Caco-2 (cell line): Measurements from ENCODE around the gene ZNF587B. TPM values are rescaled to one million over a fixed set of nuclear protein-coding genes. Genes with fewer than 3 reads are reported as not detected.
"Not testable (repeated sequence)": the region's sequence is repeated elsewhere in the genome, so short reads cannot be mapped to it uniquely, and the experiment has no call there.

Experiments used
- BruUV-seq: library from RNA; stranded (reverse); fragments of 400-500 nt; replicated peaks from 2 replicates; lab custom pipeline; 2021; lab: Mats Ljungman, UMichigan
- CTCF ChIA-PET: fragments of 300-600 bp; sonication (Branson Sonifier 250); formaldehyde crosslinking; loops from one replicate; lab custom pipeline; 2022; ENCODE audit warnings: antibody characterized with exemption; lab: Charles Lee
- POLR2A ChIA-PET: fragments of 300-600 bp; sonication (Branson Sonifier 250); formaldehyde crosslinking; loops from one replicate; lab custom pipeline; 2022; ENCODE audit warnings: antibody characterized with exemption; lab: Charles Lee
- DNase-seq, 2 experiments: peaks; one replicate each; pipeline versions ENCODE4 v3.0.0 to v3.0.0-alpha.2; 2020 to 2022
- H3K27me3 ChIP-seq: replicated peaks from 2 replicates; pipeline ENCODE4 v1.6.0; 2011; ENCODE audit warnings: low read length; ENCODE audit not compliant: control insufficient read depth, insufficient read depth
- H3K36me3 ChIP-seq: 2 replicates; pipeline ENCODE4 v1.5.1; 2011; ENCODE audit warnings: low read length; ENCODE audit not compliant: control insufficient read depth, insufficient read depth
- H3K4me1 ChIP-seq: fragments of 250-450 bp; sonication (Bioruptor Pico); 2 replicates; pipeline ENCODE4 v1.5.1; 2020; ENCODE audit warnings: mild to moderate bottlenecking
- H3K4me3 ChIP-seq: 2 replicates; pipeline ENCODE4 v1.5.1; 2011; ENCODE audit warnings: low read depth, mild to moderate bottlenecking, control low read depth, low read length
- H3K9me3 ChIP-seq: fragments of 250-450 bp; sonication (Bioruptor Pico); 2 replicates; pipeline ENCODE4 v1.5.1; 2020; ENCODE audit warnings: mild to moderate bottlenecking, moderate library complexity
- H3K27ac Mint-ChIP-seq: one replicate; pipeline ENCODE4 v1.8.0; 2022; ENCODE audit warnings: mixed read lengths; ENCODE audit not compliant: unreplicated experiment
- H3K27me3 Mint-ChIP-seq: one replicate; pipeline ENCODE4 v1.8.0; 2022; ENCODE audit warnings: mixed read lengths; ENCODE audit not compliant: insufficient read depth, unreplicated experiment
- H3K36me3 Mint-ChIP-seq: one replicate; pipeline ENCODE4 v1.8.0; 2022; ENCODE audit warnings: mild to moderate bottlenecking, mixed read lengths; ENCODE audit not compliant: insufficient read depth, unreplicated experiment
- H3K4me1 Mint-ChIP-seq: one replicate; pipeline ENCODE4 v1.8.0; 2022; ENCODE audit warnings: low read depth, mixed read lengths; ENCODE audit not compliant: unreplicated experiment
- H3K4me3 Mint-ChIP-seq: one replicate; pipeline ENCODE4 v1.8.0; 2022; ENCODE audit warnings: mild to moderate bottlenecking, moderate library complexity, mixed read lengths; ENCODE audit not compliant: unreplicated experiment
- H3K9me3 Mint-ChIP-seq: one replicate; pipeline ENCODE4 v1.8.0; 2022; ENCODE audit warnings: mixed read lengths; ENCODE audit not compliant: unreplicated experiment
- CTCF ChIP-seq, 2 experiments: fragments of 200-600 bp in 1 of 2; IDR thresholded peaks; 1 replicate in 1 of 2; 2 replicates in 1 of 2; pipeline versions ENCODE4 v1.5.1 to v1.8.0; 2011 to 2022; ENCODE audit warnings: antibody characterized with exemption in 1 of 2, control low read depth in 1 of 2, inconsistent platforms in 1 of 2, low read depth in 1 of 2, low read length in 1 of 2, mild to moderate bottlenecking in 1 of 2, moderate library complexity in 1 of 2; ENCODE audit not compliant: insufficient read depth in 1 of 2, severe bottlenecking in 1 of 2, unreplicated experiment in 1 of 2
- intact Hi-C: fragments of 100-400 bp; cut with micrococcal nuclease; formaldehyde crosslinking; loops from one replicate; pipeline ENCODE4 v1.10.0; 2022; ENCODE audit not compliant: unreplicated experiment
- total RNA-seq: library from RNA; stranded (reverse); gene quantifications from 2 replicates; pipeline ENCODE4 v1.2.3, GENCODE V29; 2022

ZNF587B gene
- total RNA-seq, 1 experiment from 2014 or later: 35.4 TPM

- intact Hi-C loops: loop anchor here (5.0 to 10.0 kb wide), 3 partner anchors 65 to 235 kb away; partner anchors contain the start of genes ZNF416, ZNF417 and ZNF776
- H3K27ac Mint-ChIP-seq: peak overlapping the region; percentile 99
- no peak for DNase-seq
- H3K27me3 Mint-ChIP-seq: no peaks in the 10 kb centered on the region
- TF ChIP-seq CTCF (IDR thresholded peaks at IDR 0.05; ENCODE audit: insufficient read depth in 1 of 2, low read depth in 1 of 2, low read length in 1 of 2, severe bottlenecking in 1 of 2, unreplicated experiment in 1 of 2): no peak
- ChIA-PET CTCF (no interaction called here), POLR2A (no interaction called here)
- peaks cover 9% of the 10 kb centered on the region for H3K36me3 ChIP-seq
- no peak overlapping the region for H3K4me3 ChIP-seq
- H3K4me3 Mint-ChIP-seq: peak overlapping the region; percentile 97
- H3K9me3 Mint-ChIP-seq: no peaks in the 10 kb centered on the region
- H3K36me3 Mint-ChIP-seq: peaks cover 95% of the 10 kb centered on the region
- no peaks in the 10 kb centered on the region for H3K9me3 ChIP-seq
- BruUV-seq: no TSS peak
- peaks cover 51% of the 10 kb centered on the region for H3K4me1 Mint-ChIP-seq
- peaks cover 53% of the 10 kb centered on the region for H3K4me1 ChIP-seq
- no peaks in the 10 kb centered on the region for H3K27me3 ChIP-seq
Measured at GRCh38 chr19:57812226-57812625, 17.9 kb upstream of the ZNF587B start.

GRCh38 chr19:57812975-57813820 lies 16.9 kb upstream of the ZNF587B start:
- DNase-seq, H3K27me3 Mint-ChIP-seq, H3K9me3 Mint-ChIP-seq, BruUV-seq, POLR2A ChIA-PET, CTCF ChIA-PET, H3K27me3 ChIP-seq, H3K9me3 ChIP-seq, H3K36me3 ChIP-seq: not testable (repeated sequence)
- Mint-ChIP-seq H3K27ac (peak overlapping the region; percentile 99), H3K4me3 (peak overlapping the region; percentile 97), H3K36me3 (peaks cover 85% of the 10 kb centered on the region), H3K4me1 (peaks cover 53% of the 10 kb centered on the region)
- intact Hi-C loops: loop anchor here (5.0 to 10.0 kb wide), 3 partner anchors 66 to 236 kb away; partner anchors contain the start of genes ZNF416, ZNF417 and ZNF776
- H3K4me3 ChIP-seq: peak overlapping the region; percentile 91
- H3K4me1 ChIP-seq: peaks cover 55% of the 10 kb centered on the region

- intact Hi-C loops: loop anchor here (2.0 to 10.0 kb wide), 4 partner anchors 35 to 237 kb away; partner anchors contain the start of genes ZNF416, ZNF417, ZNF587 and ZNF776
- Histone ChIP-seq H3K9me3 (no peaks in the 10 kb centered on the region), H3K36me3 (peaks cover 8% of the 10 kb centered on the region), H3K27me3 (no peaks in the 10 kb centered on the region), H3K4me1 (peaks cover 61% of the 10 kb centered on the region), H3K4me3 (peak overlapping the region; percentile 91)
- no peaks in the 10 kb centered on the region for H3K27me3 Mint-ChIP-seq
- peak overlapping the region; percentile 97 for H3K4me3 Mint-ChIP-seq
- no peaks in the 10 kb centered on the region for H3K9me3 Mint-ChIP-seq
- CTCF ChIA-PET: no interaction called here
- peak overlapping the region; percentile 99 for H3K27ac Mint-ChIP-seq
- H3K36me3 Mint-ChIP-seq: peaks cover 77% of the 10 kb centered on the region
- DNase-seq: peak; percentile 76 to 85
- H3K4me1 Mint-ChIP-seq: peaks cover 58% of the 10 kb centered on the region
- POLR2A ChIA-PET: interaction anchor here (0.6 to 1.4 kb wide), 2 partner anchors 37 to 256 kb away, joined by 6 to 11 read pairs; no protein-coding TSS in a partner anchor
- no peak for TF ChIP-seq CTCF (IDR thresholded peaks at IDR 0.05; ENCODE audit: insufficient read depth in 1 of 2, low read depth in 1 of 2, low read length in 1 of 2, severe bottlenecking in 1 of 2, unreplicated experiment in 1 of 2)
- BruUV-seq: TSS peak; percentile 51
Measured at GRCh38 chr19:57813919-57814504, 16.1 kb upstream of the ZNF587B start.
